Measurements from ENCODE around the gene GRIA2. TPM values are rescaled to one million over a fixed set of nuclear protein-coding genes. Genes with fewer than 3 reads are reported as not detected.
A peak's percentile ranks its signal among the peaks of the same experiment; 100 is the strongest.

Gene GRIA2
- total and polyA plus RNA-seq, 2 donors (not counting 3 experiments of a cell fraction or from before 2014, with no cell fraction given): not detected

DNA sequence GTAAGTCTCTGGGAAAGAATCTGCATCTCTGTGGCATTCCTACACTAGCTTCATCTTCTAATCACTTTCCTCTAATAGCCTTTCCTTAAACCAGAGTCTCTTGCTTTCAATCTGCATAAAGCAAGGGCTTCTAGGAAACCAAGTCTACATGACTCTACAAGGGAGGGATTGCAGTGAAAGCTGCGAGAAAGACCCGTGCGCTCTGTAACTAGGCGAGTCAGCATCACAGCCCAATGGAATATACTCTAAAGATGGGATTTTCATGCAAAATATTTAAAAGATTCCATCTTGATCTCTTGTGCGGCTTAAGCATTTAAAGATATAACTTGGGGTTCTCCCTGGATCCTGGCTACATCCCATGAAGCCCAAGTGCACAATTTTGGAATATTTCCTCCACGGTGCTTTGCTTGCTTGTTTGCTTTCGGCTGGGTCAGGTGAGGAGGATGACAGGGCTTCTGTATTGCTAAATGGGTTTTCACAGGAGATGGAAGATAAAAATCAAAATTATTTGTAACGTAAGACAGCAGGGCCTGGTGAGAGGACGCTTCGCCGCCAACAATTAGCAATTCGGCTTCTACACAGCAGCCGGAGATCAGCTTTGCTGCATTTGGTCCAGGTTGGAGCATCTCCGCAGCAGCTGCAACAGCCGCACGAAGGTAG lies 687 bp upstream of the GRIA2 start:
- H3K9me1 ChIP-seq (replicated peaks; ENCODE audit: control insufficient read depth, extremely low read depth, insufficient read depth, low read length): no peaks in the 10 kb centered on the region
- peaks cover 31 to 45% of the 10 kb centered on the region in 2 experiments for H3K27me3 ChIP-seq (ENCODE audit: control insufficient read depth in 2 of 2, insufficient read depth in 2 of 2, low read length in 2 of 2)
- no peak for TF ChIP-seq MYC (IDR thresholded peaks at IDR 0.05; ENCODE audit: low read depth, low read length)
- ChIA-PET POLR2A (interaction anchor here (0.6 kb wide), 1 partner anchor 395 kb away, joined by 3 read pairs; no protein-coding TSS in a partner anchor), CTCF (interaction anchor here (1.0 to 3.1 kb wide), 12 partner anchors 12 to 1266 kb away, joined by 3 to 41 read pairs (median 4); partner anchors contain the start of gene CTSO)
- dilution Hi-C loops (cut with MboI; ENCODE audit: extremely low pct_ligation_motif_present, low sequenced_read_pairs): no loop called here
- no TSS peak for BruUV-seq (replicated peaks)
- peaks cover 7% of the 10 kb centered on the region for H3K4me1 ChIP-seq (ENCODE audit: control insufficient read depth, extremely low read depth, insufficient read depth, low read length)
- H3K27ac ChIP-seq (ENCODE audit: insufficient read depth, low read depth, low read length): no peak overlapping the region
- no peaks in the 10 kb centered on the region for H3K36me3 ChIP-seq (ENCODE audit: control insufficient read depth in 2 of 2, extremely low read depth in 1 of 2, insufficient read depth in 2 of 2, low read length in 2 of 2)
- no peak overlapping the region for H2AFZ ChIP-seq (ENCODE audit: low read depth, low read length)
- H3K4me3 ChIP-seq (replicated peaks in 1 of 3; ENCODE audit: insufficient read depth in 1 of 3, low read depth in 1 of 3, low read length in 3 of 3): no peak overlapping the region
- H3K9ac ChIP-seq (replicated peaks; ENCODE audit: extremely low read depth, insufficient read depth, low read length): no peak overlapping the region
- peak overlapping the region; percentile 18 for H3K4me2 ChIP-seq (ENCODE audit: insufficient read depth, low read length)
- DNase-seq (ENCODE audit: low read depth, low spot score) (no peak), FAIRE-seq (no peak)
- intact Hi-C loops (cut with micrococcal nuclease): loop anchor here (1.0 to 5.0 kb wide), 4 partner anchors 482 to 952 kb away; no protein-coding TSS in a partner anchor
- H3K79me2 ChIP-seq (ENCODE audit: control insufficient read depth, insufficient read depth, low read length): no peaks in the 10 kb centered on the region
- H4K20me1 ChIP-seq (replicated peaks; ENCODE audit: control insufficient read depth, extremely low read depth, insufficient read depth, low read length): peaks cover 3% of the 10 kb centered on the region
- H3K9me3 ChIP-seq (replicated peaks; ENCODE audit: control insufficient read depth, insufficient read depth, low read length): no peaks in the 10 kb centered on the region

DNA sequence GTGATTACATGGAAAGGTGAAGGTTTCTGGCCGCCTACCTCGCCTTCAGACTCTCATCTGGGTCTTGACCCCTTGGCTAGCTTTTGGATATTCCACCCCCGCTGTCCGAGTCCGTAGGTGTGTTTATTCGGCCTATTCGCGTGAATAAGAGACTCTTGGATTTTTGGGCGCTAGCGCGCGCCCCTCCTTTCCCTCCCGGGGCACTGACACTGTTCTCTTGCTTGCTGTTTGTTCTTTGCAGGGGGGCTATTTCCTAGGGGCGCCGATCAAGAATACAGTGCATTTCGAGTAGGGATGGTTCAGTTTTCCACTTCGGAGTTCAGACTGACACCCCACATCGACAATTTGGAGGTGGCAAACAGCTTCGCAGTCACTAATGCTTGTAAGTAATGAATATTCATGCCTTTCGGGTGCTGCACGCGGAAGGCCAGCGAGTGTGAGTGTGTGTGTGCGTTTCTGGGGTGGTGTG lies 932 bp downstream of the GRIA2 start:
- DNase-seq (ENCODE audit: low read depth, low spot score) (no peak), FAIRE-seq (no peak)
- Histone ChIP-seq H3K4me1 (ENCODE audit: control insufficient read depth, extremely low read depth, insufficient read depth, low read length) (peaks cover 7% of the 10 kb centered on the region), H3K4me3 (replicated peaks in 1 of 3; ENCODE audit: insufficient read depth in 1 of 3, low read depth in 1 of 3, low read length in 3 of 3) (no peak overlapping the region), H3K27me3 (ENCODE audit: control insufficient read depth in 2 of 2, insufficient read depth in 2 of 2, low read length in 2 of 2) (peaks cover 28 to 45% of the 10 kb centered on the region in 2 experiments), H3K79me2 (ENCODE audit: control insufficient read depth, insufficient read depth, low read length) (no peaks in the 10 kb centered on the region), H3K9ac (replicated peaks; ENCODE audit: extremely low read depth, insufficient read depth, low read length) (no peak overlapping the region), H3K4me2 (ENCODE audit: insufficient read depth, low read length) (peak overlapping the region; percentile 63), H3K27ac (ENCODE audit: insufficient read depth, low read depth, low read length) (no peak overlapping the region), H4K20me1 (replicated peaks; ENCODE audit: control insufficient read depth, extremely low read depth, insufficient read depth, low read length) (peaks cover 3% of the 10 kb centered on the region), H2AFZ (ENCODE audit: low read depth, low read length) (no peak overlapping the region), H3K9me3 (replicated peaks; ENCODE audit: control insufficient read depth, insufficient read depth, low read length) (no peaks in the 10 kb centered on the region), H3K36me3 (ENCODE audit: control insufficient read depth in 2 of 2, extremely low read depth in 1 of 2, insufficient read depth in 2 of 2, low read length in 2 of 2) (no peaks in the 10 kb centered on the region), H3K9me1 (replicated peaks; ENCODE audit: control insufficient read depth, extremely low read depth, insufficient read depth, low read length) (no peaks in the 10 kb centered on the region)
- ChIA-PET POLR2A (no interaction called here), CTCF (interaction anchor here (1.4 to 3.1 kb wide), 4 partner anchors 10 to 758 kb away, joined by 4 to 41 read pairs (median 14); no protein-coding TSS in a partner anchor)
- dilution Hi-C loops (cut with MboI; ENCODE audit: extremely low pct_ligation_motif_present, low sequenced_read_pairs): no loop called here
- TF ChIP-seq POLR2AphosphoS5 (IDR thresholded peaks at IDR 0.05; ENCODE audit: insufficient read depth, low read depth, low read length) (no peak), GATA2 (IDR thresholded peaks at IDR 0.05; ENCODE audit: insufficient read depth, insufficient read length, low read depth, low read length) (no peak), FOS (IDR thresholded peaks at IDR 0.05; ENCODE audit: borderline replicate concordance, insufficient read depth, low read length) (no peak), EZH2 (IDR thresholded peaks at IDR 0.05; ENCODE audit: borderline replicate concordance, low read depth, low read length, severe bottlenecking) (no peak), JUN (IDR thresholded peaks at IDR 0.05; ENCODE audit: borderline replicate concordance, insufficient read depth, insufficient read length, low read depth) (no peak), POLR2A (IDR thresholded peaks at IDR 0.05; ENCODE audit: low read depth, low read length) (no peak), MYC (IDR thresholded peaks at IDR 0.05; ENCODE audit: low read depth, low read length) (no peak)
- TF ChIP-seq, protein P1, sequence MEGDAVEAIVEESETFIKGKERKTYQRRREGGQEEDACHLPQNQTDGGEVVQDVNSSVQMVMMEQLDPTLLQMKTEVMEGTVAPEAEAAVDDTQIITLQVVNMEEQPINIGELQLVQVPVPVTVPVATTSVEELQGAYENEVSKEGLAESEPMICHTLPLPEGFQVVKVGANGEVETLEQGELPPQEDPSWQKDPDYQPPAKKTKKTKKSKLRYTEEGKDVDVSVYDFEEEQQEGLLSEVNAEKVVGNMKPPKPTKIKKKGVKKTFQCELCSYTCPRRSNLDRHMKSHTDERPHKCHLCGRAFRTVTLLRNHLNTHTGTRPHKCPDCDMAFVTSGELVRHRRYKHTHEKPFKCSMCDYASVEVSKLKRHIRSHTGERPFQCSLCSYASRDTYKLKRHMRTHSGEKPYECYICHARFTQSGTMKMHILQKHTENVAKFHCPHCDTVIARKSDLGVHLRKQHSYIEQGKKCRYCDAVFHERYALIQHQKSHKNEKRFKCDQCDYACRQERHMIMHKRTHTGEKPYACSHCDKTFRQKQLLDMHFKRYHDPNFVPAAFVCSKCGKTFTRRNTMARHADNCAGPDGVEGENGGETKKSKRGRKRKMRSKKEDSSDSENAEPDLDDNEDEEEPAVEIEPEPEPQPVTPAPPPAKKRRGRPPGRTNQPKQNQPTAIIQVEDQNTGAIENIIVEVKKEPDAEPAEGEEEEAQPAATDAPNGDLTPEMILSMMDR (IDR thresholded peaks at IDR 0.05; ENCODE audit: extremely low read depth in 1 of 2, insufficient read depth in 1 of 2, low read depth in 1 of 2, low read length in 2 of 2): no peak
- TF ChIP-seq, protein P2, sequence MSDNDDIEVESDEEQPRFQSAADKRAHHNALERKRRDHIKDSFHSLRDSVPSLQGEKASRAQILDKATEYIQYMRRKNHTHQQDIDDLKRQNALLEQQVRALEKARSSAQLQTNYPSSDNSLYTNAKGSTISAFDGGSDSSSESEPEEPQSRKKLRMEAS (IDR thresholded peaks at IDR 0.05; ENCODE audit: insufficient read depth, insufficient read length): no peak
- no TSS peak for BruUV-seq (replicated peaks)
- intact Hi-C loops (cut with micrococcal nuclease): loop anchor here (5.0 kb wide), 1 partner anchor 481 kb away; no protein-coding TSS in a partner anchor
